NCI-H1092 treated with DMSO at 0.1 percent for 48 hours (cell line): Measurements from ENCODE around the gene SCGB1A1.
"Not testable (repeated sequence)": the region's sequence is repeated elsewhere in the genome, so short reads cannot be mapped to it uniquely, and the experiment has no call there.

Experiments
- DNase-seq: peaks from one replicate; lab custom pipeline; 2025; lab: John Stamatoyannopoulos, UW

Gene SCGB1A1

GRCh38 chr11:62449912-62450311 is 31.1 kb downstream of the SCGB1A1 start:
- not testable (repeated sequence) for DNase-seq

- DNase-seq = no peak
These were observed 31.9 kb downstream of the SCGB1A1 start for GRCh38 chr11:62450543-62451240.

- no peak for DNase-seq
These were observed 32.4 kb downstream of the SCGB1A1 start for GRCh38 chr11:62451241-62451621.

GRCh38 chr11:62452261-62452660 is 33.4 kb downstream of the SCGB1A1 start:
- DNase-seq = no peak

GRCh38 chr11:62452839-62453468 is 34.1 kb downstream of the SCGB1A1 start:
- DNase-seq = no peak

- DNase-seq = no peak
These were observed 37.8 kb downstream of the SCGB1A1 start for GRCh38 chr11:62456630-62457029.

- DNase-seq = no peak
These were observed 38.6 kb downstream of the SCGB1A1 start for GRCh38 chr11:62457478-62457877.

- no peak for DNase-seq
These were observed 39.6 kb downstream of the SCGB1A1 start for GRCh38 chr11:62458212-62459002.

- no peak for DNase-seq
These were observed 40.2 kb downstream of the SCGB1A1 start for GRCh38 chr11:62459080-62459479.

GRCh38 chr11:62461740-62462507 is 43.1 kb downstream of the SCGB1A1 start:
- DNase-seq = no peak

- DNase-seq = no peak
These were observed 43.7 kb downstream of the SCGB1A1 start for GRCh38 chr11:62462508-62462892.

GRCh38 chr11:62463121-62463542 is 44.3 kb downstream of the SCGB1A1 start:
- no peak for DNase-seq

GRCh38 chr11:62464655-62465054 is 45.8 kb downstream of the SCGB1A1 start:
- DNase-seq = no peak

- no peak for DNase-seq
These were observed 47.6 kb downstream of the SCGB1A1 start for GRCh38 chr11:62466444-62466843.

GRCh38 chr11:62468577-62468976 is 49.7 kb downstream of the SCGB1A1 start:
- no peak for DNase-seq

GRCh38 chr11:62471603-62472002 is 52.8 kb downstream of the SCGB1A1 start:
- no peak for DNase-seq

- DNase-seq = no peak
These were observed 53.4 kb downstream of the SCGB1A1 start for GRCh38 chr11:62472063-62472884.
